Panc1 (cell line): Measurements from ENCODE around the gene NDE1. TPM values are rescaled to one million over a fixed set of nuclear protein-coding genes. Genes with fewer than 3 reads are reported as not detected.

ENCODE experiments used
- ATAC-seq: fragments of 200-7000 bp; cut with Tn5 transposase; 2 replicates; pipeline ENCODE4 v1.9.1; 2020; ENCODE audit warnings: mild to moderate bottlenecking, moderate library complexity
- BruUV-seq: library from RNA; stranded (reverse); fragments of 400-500 nt; replicated peaks from 2 replicates; lab custom pipeline; 2021; lab: Mats Ljungman, UMichigan
- CTCF ChIA-PET: fragments of 300-600 bp; sonication (Branson Sonifier 250); formaldehyde crosslinking; loops from one replicate; lab custom pipeline; 2022; ENCODE audit warnings: antibody characterized with exemption; lab: Charles Lee
- POLR2A ChIA-PET: fragments of 300-600 bp; sonication (Branson Sonifier 250); formaldehyde crosslinking; loops from one replicate; lab custom pipeline; 2022; ENCODE audit warnings: antibody characterized with exemption; lab: Charles Lee
- DNase-seq: peaks from one replicate; pipeline ENCODE4 v3.0.0-alpha.2; 2010; ENCODE audit warnings: low read depth, low spot score
- H3K27ac ChIP-seq: 2 replicates; pipeline ENCODE4 v1.5.1; 2011; ENCODE audit warnings: mild to moderate bottlenecking, low read length, inconsistent platforms
- H3K27me3 ChIP-seq: fragments of 200-500 bp; sonication (Bioruptor generic); 2 replicates; pipeline ENCODE4 v1.6.0; 2014; ENCODE audit warnings: low read length, inconsistent platforms; ENCODE audit not compliant: control insufficient read depth, insufficient read depth
- H3K36me3 ChIP-seq: fragments of 200-500 bp; sonication (Bioruptor generic); 2 replicates; pipeline ENCODE4 v1.5.1; 2014; ENCODE audit warnings: inconsistent platforms, mild to moderate bottlenecking, low read length, moderate library complexity; ENCODE audit not compliant: control insufficient read depth, insufficient read depth
- H3K4me1 ChIP-seq: 2 replicates; pipeline ENCODE4 v1.5.1; 2011; ENCODE audit warnings: inconsistent platforms, mild to moderate bottlenecking, low read length, moderate library complexity; ENCODE audit not compliant: control insufficient read depth, insufficient read depth
- H3K4me3 ChIP-seq, 2 experiments: 2 replicates each; pipeline ENCODE4 v1.5.1; 2011 to 2012; ENCODE audit warnings: low read depth in 2 of 2, low read length in 2 of 2, mild to moderate bottlenecking in 2 of 2, inconsistent platforms in 1 of 2, moderate library complexity in 1 of 2
- H3K9me3 ChIP-seq: fragments of 200-500 bp; sonication (Bioruptor generic); 2 replicates; pipeline ENCODE4 v1.5.1; 2014; ENCODE audit warnings: low read depth, mild to moderate bottlenecking, inconsistent platforms, low read length, moderate library complexity; ENCODE audit not compliant: control insufficient read depth, insufficient read depth
- CTCF ChIP-seq: fragments of 450-650 bp; IDR thresholded peaks from 2 replicates; pipeline ENCODE4 v1.5.1; 2017; ENCODE audit warnings: mild to moderate bottlenecking
- POLR2AphosphoS5 ChIP-seq: IDR thresholded peaks from 2 replicates; pipeline ENCODE4 v1.6.1; 2012; ENCODE audit warnings: mild to moderate bottlenecking, low read depth, low read length, moderate library complexity
- REST ChIP-seq, 2 experiments: IDR thresholded peaks; 2 replicates each; pipeline ENCODE4 v1.6.1; 2011 to 2012; ENCODE audit warnings: low read depth in 2 of 2, control low read depth in 1 of 2, low read length in 1 of 2, mild to moderate bottlenecking in 1 of 2, moderate library complexity in 1 of 2; ENCODE audit not compliant: insufficient read depth in 1 of 2
- SIN3A ChIP-seq: IDR thresholded peaks from 2 replicates; pipeline ENCODE4 v1.6.1; 2012; ENCODE audit warnings: low read depth, mild to moderate bottlenecking, low read length, moderate library complexity, borderline replicate concordance; ENCODE audit not compliant: insufficient read depth
- TCF7L2 ChIP-seq: IDR thresholded peaks from 2 replicates; pipeline ENCODE4 v1.6.1; 2011; ENCODE audit warnings: mild to moderate bottlenecking, low read depth, low read length, inconsistent platforms
- in situ Hi-C: cut with HindIII; loops from 2 replicates; pipeline ENCODE4 v1.10.0; 2016; ENCODE audit warnings: low sequenced_read_pairs, low pct_unique_long_range_greater_than_20kb
- intact Hi-C: fragments of 100-400 bp; cut with micrococcal nuclease; formaldehyde crosslinking; loops from one replicate; pipeline ENCODE4 v1.10.0; 2022; ENCODE audit not compliant: unreplicated experiment
- total RNA-seq: library from RNA; stranded (reverse); gene quantifications from one replicate; pipeline ENCODE4 v1.2.1, GENCODE V29; 2021; ENCODE audit not compliant: unreplicated experiment

Gene NDE1
- total RNA-seq, 1 experiment from 2014 or later, result 99.1 TPM

GRCh38 chr16:15617901-15618300 is 32.1 kb upstream of the NDE1 start:
- in situ Hi-C loops, result no loop called here
- ATAC-seq, result no peak
- TF ChIP-seq REST (IDR thresholded peaks at IDR 0.05; ENCODE audit: insufficient read depth in 1 of 2, low read depth in 2 of 2, low read length in 1 of 2) (no peak), POLR2AphosphoS5 (no peak), CTCF (no peak), SIN3A (no peak), TCF7L2 (no peak)
- ChIA-PET POLR2A (no interaction called here), CTCF (no interaction called here)
- Histone ChIP-seq H3K4me1 (no peaks in the 10 kb centered on the region; the same call in 1 of the 2 replicates), H3K4me3 (no peak overlapping the region), H3K27me3 (no peaks in the 10 kb centered on the region), H3K9me3 (no peaks in the 10 kb centered on the region), H3K27ac (no peak overlapping the region), H3K36me3 (peaks cover 20% of the 10 kb centered on the region)
- no peak for DNase-seq
- TSS peak; percentile 26 for BruUV-seq
- intact Hi-C loops, result no loop called here

- intact Hi-C loops (no loop called here), in situ Hi-C loops (no loop called here)
- H3K4me1 ChIP-seq, result no peaks in the 10 kb centered on the region; the same call in 1 of the 2 replicates
- no TSS peak for BruUV-seq
- TF ChIP-seq REST (IDR thresholded peaks at IDR 0.05; ENCODE audit: insufficient read depth in 1 of 2, low read depth in 2 of 2, low read length in 1 of 2), result no peak
- no peak for TF ChIP-seq POLR2AphosphoS5
- no peak for TF ChIP-seq TCF7L2
- no peak for TF ChIP-seq SIN3A
- TF ChIP-seq CTCF, result no peak
- DNase-seq, result no peak
- H3K4me3 ChIP-seq, result no peak overlapping the region
- H3K27ac ChIP-seq, result no peak overlapping the region
- no peak for ATAC-seq
- H3K27me3 ChIP-seq, result no peaks in the 10 kb centered on the region
- POLR2A ChIA-PET, result no interaction called here
- peaks cover 20% of the 10 kb centered on the region for H3K36me3 ChIP-seq
- H3K9me3 ChIP-seq, result no peaks in the 10 kb centered on the region
- CTCF ChIA-PET, result no interaction called here
These were observed 31.7 kb upstream of the NDE1 start for GRCh38 chr16:15618392-15618791.
